Osteocyte (in vitro differentiated cells): Measurements from ENCODE around the gene ASTN1. TPM values are rescaled to one million over a fixed set of nuclear protein-coding genes. Genes with fewer than 3 reads are reported as not detected.

ENCODE experiments used
- DNase-seq: peaks from one replicate; pipeline ENCODE4 v3.0.0; 2021; ENCODE audit warnings: mixed read lengths; ENCODE audit not compliant: unreplicated experiment; ENCODE audit errors: extremely low spot score
- H3K27ac Mint-ChIP-seq: one replicate; pipeline ENCODE4 v1.8.0; 2021; ENCODE audit warnings: mild to moderate bottlenecking, mixed read lengths; ENCODE audit not compliant: unreplicated experiment
- H3K27me3 Mint-ChIP-seq: one replicate; pipeline ENCODE4 v1.8.0; 2021; ENCODE audit warnings: mixed read lengths; ENCODE audit not compliant: unreplicated experiment
- H3K36me3 Mint-ChIP-seq: one replicate; pipeline ENCODE4 v1.8.0; 2021; ENCODE audit warnings: mixed read lengths; ENCODE audit not compliant: unreplicated experiment
- H3K4me1 Mint-ChIP-seq: one replicate; pipeline ENCODE4 v1.8.0; 2021; ENCODE audit warnings: mixed read lengths; ENCODE audit not compliant: unreplicated experiment
- H3K4me3 Mint-ChIP-seq: one replicate; pipeline ENCODE4 v1.8.0; 2021; ENCODE audit warnings: mild to moderate bottlenecking, moderate library complexity, mixed read lengths; ENCODE audit not compliant: unreplicated experiment
- H3K9me3 Mint-ChIP-seq: one replicate; pipeline ENCODE4 v1.8.0; 2021; ENCODE audit warnings: mixed read lengths; ENCODE audit not compliant: unreplicated experiment
- total RNA-seq: library from RNA; stranded (reverse); gene quantifications from 2 replicates; pipeline ENCODE4 v1.2.1, GENCODE V29; 2021
- TF ChIP-seq, protein P1 (sequence below): fragments of 200-600 bp; sonication (generic); IDR thresholded peaks from 2 replicates; pipeline ENCODE4 v1.5.0; 2021; ENCODE audit warnings: antibody characterized with exemption, mild to moderate bottlenecking, moderate library complexity

Gene ASTN1
- total RNA-seq, 1 donor from 2014 or later = not detected

DNA sequence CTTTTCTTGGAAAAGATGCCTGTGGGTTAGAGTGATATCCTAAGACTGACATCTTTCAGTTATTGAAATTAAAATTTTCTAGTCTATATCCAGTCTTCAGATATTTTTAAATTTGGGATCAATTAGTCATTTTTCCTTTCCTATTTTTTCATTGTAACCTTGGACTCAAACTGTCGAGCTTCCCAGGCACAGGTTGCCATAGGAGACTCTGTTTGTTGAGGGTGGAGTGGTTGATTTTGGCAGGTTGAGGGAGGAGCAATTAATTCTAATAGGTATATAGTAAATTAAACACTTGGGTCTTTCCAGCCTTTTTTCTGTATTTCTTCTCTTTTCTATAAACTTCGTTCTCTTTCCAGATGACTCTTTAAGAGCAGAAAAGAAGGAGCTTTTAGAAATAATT lies 326.8 kb downstream of the ASTN1 start:
- TF ChIP-seq, protein P1, sequence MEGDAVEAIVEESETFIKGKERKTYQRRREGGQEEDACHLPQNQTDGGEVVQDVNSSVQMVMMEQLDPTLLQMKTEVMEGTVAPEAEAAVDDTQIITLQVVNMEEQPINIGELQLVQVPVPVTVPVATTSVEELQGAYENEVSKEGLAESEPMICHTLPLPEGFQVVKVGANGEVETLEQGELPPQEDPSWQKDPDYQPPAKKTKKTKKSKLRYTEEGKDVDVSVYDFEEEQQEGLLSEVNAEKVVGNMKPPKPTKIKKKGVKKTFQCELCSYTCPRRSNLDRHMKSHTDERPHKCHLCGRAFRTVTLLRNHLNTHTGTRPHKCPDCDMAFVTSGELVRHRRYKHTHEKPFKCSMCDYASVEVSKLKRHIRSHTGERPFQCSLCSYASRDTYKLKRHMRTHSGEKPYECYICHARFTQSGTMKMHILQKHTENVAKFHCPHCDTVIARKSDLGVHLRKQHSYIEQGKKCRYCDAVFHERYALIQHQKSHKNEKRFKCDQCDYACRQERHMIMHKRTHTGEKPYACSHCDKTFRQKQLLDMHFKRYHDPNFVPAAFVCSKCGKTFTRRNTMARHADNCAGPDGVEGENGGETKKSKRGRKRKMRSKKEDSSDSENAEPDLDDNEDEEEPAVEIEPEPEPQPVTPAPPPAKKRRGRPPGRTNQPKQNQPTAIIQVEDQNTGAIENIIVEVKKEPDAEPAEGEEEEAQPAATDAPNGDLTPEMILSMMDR = no peak
- H3K4me3 Mint-ChIP-seq = no peak overlapping the region
- no peak for DNase-seq
- H3K9me3 Mint-ChIP-seq = no peaks in the 10 kb centered on the region
- no peaks in the 10 kb centered on the region for H3K36me3 Mint-ChIP-seq
- H3K4me1 Mint-ChIP-seq = no peaks in the 10 kb centered on the region
- H3K27me3 Mint-ChIP-seq = peaks cover 6% of the 10 kb centered on the region
- no peak overlapping the region for H3K27ac Mint-ChIP-seq

- TF ChIP-seq, protein P1 = no peak
- H3K4me1 Mint-ChIP-seq = no peaks in the 10 kb centered on the region
- DNase-seq = no peak
- no peaks in the 10 kb centered on the region for H3K9me3 Mint-ChIP-seq
- no peak overlapping the region for H3K4me3 Mint-ChIP-seq
- no peaks in the 10 kb centered on the region for H3K27me3 Mint-ChIP-seq
- no peak overlapping the region for H3K27ac Mint-ChIP-seq
- H3K36me3 Mint-ChIP-seq = no peaks in the 10 kb centered on the region
These were observed 333.4 kb downstream of the ASTN1 start for GRCh38 chr1:176831150-176831549.

- no peak for DNase-seq
- Mint-ChIP-seq H3K27ac (no peak overlapping the region), H3K36me3 (no peaks in the 10 kb centered on the region), H3K4me1 (no peaks in the 10 kb centered on the region), H3K9me3 (no peaks in the 10 kb centered on the region), H3K4me3 (no peak overlapping the region), H3K27me3 (no peaks in the 10 kb centered on the region)
- TF ChIP-seq, protein P1 = no peak
These were observed 335.3 kb downstream of the ASTN1 start for GRCh38 chr1:176829261-176829660.

GRCh38 chr1:176826265-176826664 lies 338.2 kb downstream of the ASTN1 start:
- Mint-ChIP-seq H3K27me3 (no peaks in the 10 kb centered on the region), H3K9me3 (no peaks in the 10 kb centered on the region), H3K36me3 (no peaks in the 10 kb centered on the region), H3K4me3 (no peak overlapping the region), H3K4me1 (no peaks in the 10 kb centered on the region), H3K27ac (no peak overlapping the region)
- TF ChIP-seq, protein P1 = no peak
- no peak for DNase-seq

GRCh38 chr1:176820391-176821031 lies 344.0 kb downstream of the ASTN1 start:
- Mint-ChIP-seq H3K27ac (no peak overlapping the region), H3K9me3 (no peaks in the 10 kb centered on the region), H3K4me3 (no peak overlapping the region), H3K36me3 (no peaks in the 10 kb centered on the region), H3K4me1 (no peaks in the 10 kb centered on the region), H3K27me3 (no peaks in the 10 kb centered on the region)
- DNase-seq = no peak
- TF ChIP-seq, protein P1 = no peak
